K562 (cell line): ENCODE results near the gene PANX1. TPM values are rescaled to one million over a fixed set of nuclear protein-coding genes. Genes with fewer than 3 reads are reported as not detected.

Experiments used
- ATAC-seq: fragments of 200-7000 bp; cut with Tn5 transposase; 3 replicates; pipeline ENCODE4 v1.9.1; 2020; ENCODE audit warnings: moderate library complexity
- BruUV-seq: library from RNA; stranded (reverse); fragments of 400-500 nt; replicated peaks from 2 replicates; lab custom pipeline; 2021; lab: Mats Ljungman, UMichigan
- CTCF ChIA-PET: fragments of 300-600 bp; formaldehyde crosslinking; extraction: SDS; loops from one replicate; lab custom pipeline; 2021; ENCODE audit warnings: low intra/inter-chr PET ratio; lab: Yijun Ruan, JAX
- POLR2A ChIA-PET: fragments of 300-600, 350-650 bp; sonication (Branson Sonifier 250); formaldehyde crosslinking; extraction: SDS; loops from one replicate; lab custom pipeline; 2021; ENCODE audit warnings: antibody characterized with exemption, inconsistent platforms; lab: Yijun Ruan, JAX
- DNase-seq, 4 experiments: peaks; one replicate each; pipeline versions ENCODE4 v3.0.0 to v3.0.0-alpha.2; 2011 to 2018; ENCODE audit warnings: low spot score in 3 of 4, mixed read lengths in 3 of 4; ENCODE audit errors: extremely low read depth in 1 of 4
- FAIRE-seq: peaks from 2 replicates; lab custom pipeline; 2011; peaks lifted over from hg19 to GRCh38; lab: Jason Lieb, UNC
- H2AFZ ChIP-seq: 2 replicates; pipeline ENCODE4 v1.6.0; 2011; ENCODE audit warnings: low read depth, low read length, control low read depth, inconsistent platforms
- H3K27ac ChIP-seq: fragments of 200-600 bp; 3 replicates; pipeline ENCODE4 v1.8.0; 2011; ENCODE audit warnings: low read depth, mild to moderate bottlenecking, control low read depth, inconsistent platforms, low read length, moderate library complexity, mixed read lengths; ENCODE audit errors: extremely low read depth
- H3K27me3 ChIP-seq, 2 experiments: fragments of 300-600 bp in 1 of 2; 2 replicates in 1 of 2; 3 replicates in 1 of 2; pipeline versions ENCODE4 v1.6.0 to v1.8.0; 2011; ENCODE audit warnings: inconsistent platforms in 2 of 2, low read length in 2 of 2, mild to moderate bottlenecking in 1 of 2, mixed read lengths in 1 of 2, moderate library complexity in 1 of 2; ENCODE audit not compliant: control insufficient read depth in 2 of 2, insufficient read depth in 2 of 2
- H3K36me3 ChIP-seq: fragments of 300-600 bp; 3 replicates; pipeline ENCODE4 v1.8.0; 2011; ENCODE audit warnings: mild to moderate bottlenecking, low read length, inconsistent platforms; ENCODE audit not compliant: control insufficient read depth, insufficient read depth
- H3K4me1 ChIP-seq, 2 experiments: fragments of 200-600 bp in 1 of 2; replicated peaks in 1 of 2; 2 replicates in 1 of 2; 3 replicates in 1 of 2; pipeline versions ENCODE4 v1.5.1 to v1.8.0; 2011; ENCODE audit warnings: inconsistent platforms in 2 of 2, low read length in 2 of 2, mild to moderate bottlenecking in 1 of 2, mixed read lengths in 1 of 2, moderate library complexity in 1 of 2; ENCODE audit not compliant: control insufficient read depth in 2 of 2, insufficient read depth in 2 of 2
- H3K4me2 ChIP-seq: 2 replicates; pipeline ENCODE4 v1.6.1; 2011; ENCODE audit warnings: low read length, control low read depth, inconsistent platforms, mixed read lengths; ENCODE audit not compliant: insufficient read depth
- H3K4me3 ChIP-seq: fragments of 200-600 bp; sonication (generic), shearing (Covaris generic); 2 replicates; pipeline ENCODE4 v1.5.1; 2016; ENCODE audit warnings: control low read depth, inconsistent platforms
- H3K79me2 ChIP-seq: fragments of 200-600 bp; 3 replicates; pipeline ENCODE4 v1.8.0; 2011; ENCODE audit warnings: low read length, inconsistent platforms; ENCODE audit not compliant: control insufficient read depth, insufficient read depth
- H3K9ac ChIP-seq, 2 experiments: 2 replicates each; pipeline versions ENCODE4 v1.6.0 to v1.6.1; 2011; ENCODE audit warnings: low read depth in 2 of 2, low read length in 2 of 2, control low read depth in 1 of 2, inconsistent platforms in 1 of 2, mild to moderate bottlenecking in 1 of 2, mixed read lengths in 1 of 2; ENCODE audit not compliant: insufficient read depth in 1 of 2
- H3K9me1 ChIP-seq: one replicate; pipeline ENCODE4 v1.6.0; 2011; ENCODE audit warnings: inconsistent platforms, mild to moderate bottlenecking, low read length, moderate library complexity; ENCODE audit not compliant: control insufficient read depth, insufficient read depth
- H3K9me3 ChIP-seq: replicated peaks from 2 replicates; pipeline ENCODE4 v1.5.1; 2011; ENCODE audit warnings: low read depth, low read length, inconsistent platforms; ENCODE audit not compliant: control insufficient read depth, insufficient read depth
- H4K20me1 ChIP-seq: replicated peaks from 2 replicates; pipeline ENCODE4 v1.6.1; 2011; ENCODE audit warnings: low read length, inconsistent platforms, mixed read lengths; ENCODE audit not compliant: control insufficient read depth, insufficient read depth
- CC2D1A ChIP-seq: fragments of 450-650 bp; IDR thresholded peaks from 2 replicates; pipeline ENCODE4 v1.6.1; 2017; ENCODE audit warnings: mild to moderate bottlenecking
- COPS2 ChIP-seq: fragments of 450-650 bp; conservative IDR thresholded peaks from 2 replicates; pipeline ENCODE4 v1.6.1; 2016; ENCODE audit warnings: mild to moderate bottlenecking, moderate library complexity
- ETS1 ChIP-seq: conservative IDR thresholded peaks from 2 replicates; pipeline ENCODE4 v1.6.1; 2011; ENCODE audit warnings: low read depth, mild to moderate bottlenecking, low read length; ENCODE audit not compliant: control insufficient read depth
- ETV1 ChIP-seq: fragments of 450-650 bp; conservative IDR thresholded peaks from 2 replicates; pipeline ENCODE4 v1.6.1; 2016; ENCODE audit warnings: missing genetic modification characterization, control low read depth, low read depth, missing compliant biosample characterization
- KDM4B ChIP-seq, 2 experiments: fragments of 450-650 bp in 1 of 2; sonication (generic) in 1 of 2; IDR thresholded peaks; 2 replicates each; pipeline ENCODE4 v1.6.1; 2016 to 2017; ENCODE audit warnings: borderline replicate concordance in 2 of 2, antibody characterized with exemption in 1 of 2, low read depth in 1 of 2, mild to moderate bottlenecking in 1 of 2
- NR2F6 ChIP-seq: fragments of 450-650 bp; formaldehyde crosslinking; IDR thresholded peaks from 2 replicates; pipeline ENCODE4 v1.4.0; 2020; ENCODE audit warnings: mild to moderate bottlenecking
- RBM39 ChIP-seq: fragments of 200-400 bp; formaldehyde crosslinking; optimal IDR thresholded peaks from 2 replicates; pipeline ENCODE3; 2018; ENCODE audit warnings: low read depth, low read length
- RFX5 ChIP-seq: IDR thresholded peaks from 2 replicates; pipeline ENCODE4 v1.6.1; 2011; ENCODE audit warnings: low read depth, mild to moderate bottlenecking, improper control_type of control experiment, low read length
- TRIM28 ChIP-seq: fragments of 450-650 bp; IDR thresholded peaks from 2 replicates; pipeline ENCODE4 v1.6.1; 2017
- XRCC3 ChIP-seq: fragments of 450-650 bp; IDR thresholded peaks from 2 replicates; pipeline ENCODE4 v1.6.1; 2017; ENCODE audit warnings: mild to moderate bottlenecking, moderate library complexity
- ZBTB8A ChIP-seq: fragments of 450-650 bp; IDR thresholded peaks from 2 replicates; pipeline ENCODE4 v1.6.1; 2018; ENCODE audit warnings: mild to moderate bottlenecking, moderate library complexity; ENCODE audit not compliant: partially characterized antibody
- WGBS: fragments of 100-300 bp; shearing (Covaris generic); methylation state at CpG from one replicate; pipeline ENCODE4 v1.1.6; 2016; ENCODE audit warnings: low coverage, mixed read lengths; ENCODE audit not compliant: insufficient coverage; ENCODE audit errors: missing lambda C conversion rate; 5-methylcytosine and 5-hydroxymethylcytosine counted together
- in situ Hi-C: fragments of 300-500 bp; cut with MboI; formaldehyde crosslinking; loops from 4 replicates; pipeline ENCODE4 v1.15.0; 2018; ENCODE audit warnings: inconsistent platforms, mixed read lengths
- intact Hi-C: fragments of 100-400 bp; cut with micrococcal nuclease; formaldehyde crosslinking; loops from 2 replicates; pipeline ENCODE4 v1.14.2; 2022
- polyA plus RNA-seq, 8 experiments: library from polyadenylated mRNA; depleted of rRNA in 4 of 8; stranded (reverse) in 5 of 8; unstranded in 3 of 8; fragments of >200 nt; fragmentation: Nextera tagmentation in 2 of 8; fragmentation: Illumina TruSeq in 1 of 8; extraction: Ambion mirVana in 2 of 8; extraction: Trizol in 1 of 8; gene quantifications; 2 replicates each; pipeline versions ENCODE4 v1.2.1 to v1.2.3, GENCODE V29; 2011 to 2014; ENCODE audit warnings: inconsistent platforms in 1 of 8, missing spikeins in 1 of 8
- total RNA-seq, 7 experiments: library from RNA; depleted of rRNA in 6 of 7; stranded (reverse); fragments of >200 nt in 6 of 7; fragmentation: Illumina TruSeq in 2 of 7; extraction: Trizol in 2 of 7; gene quantifications; 2 replicates each; pipeline versions ENCODE4 v1.2.1 to v1.2.3, GENCODE V29; 2011 to 2021; ENCODE audit warnings: low replicate concordance in 1 of 7

The PANX1 gene
- total and polyA plus RNA-seq, 9 of the 15 experiments (the other 6 are each of a cell fraction or from before 2014, with no cell fraction given): 1.9 to 14.8 (median 10.1) TPM

- CTCF ChIA-PET: no interaction called here
Observed at GRCh38 chr11:94144216-94144615, 15.6 kb downstream of the PANX1 start.

More at GRCh38 chr11:94144216-94144615, 15.6 kb downstream of the PANX1 start:
- Histone ChIP-seq H3K4me1 (peaks cover 15 to 38% of the 10 kb centered on the region in 2 experiments), H3K9me1 (no peaks in the 10 kb centered on the region), H3K36me3 (no peaks in the 10 kb centered on the region), H3K27me3 (no peaks in the 10 kb centered on the region), H3K79me2 (peaks cover 81% of the 10 kb centered on the region), H3K9me3 (no peaks in the 10 kb centered on the region), H2AFZ (no peak overlapping the region), H3K9ac (no peak overlapping the region), H3K27ac (no peak overlapping the region), H4K20me1 (no peaks in the 10 kb centered on the region), H3K4me2 (no peak overlapping the region), H3K4me3 (no peak overlapping the region)
- TF ChIP-seq TRIM28: no peak
- TF ChIP-seq KDM4B (IDR thresholded peaks at IDR 0.05; ENCODE audit: borderline replicate concordance in 2 of 2, low read depth in 1 of 2): no peak
- no peak for TF ChIP-seq NR2F6 (CRISPR knock-in tag)
- TF ChIP-seq XRCC3: no peak
- TF ChIP-seq CC2D1A: no peak
- TF ChIP-seq RBM39: no peak
- no peak for TF ChIP-seq COPS2
- no peak for TF ChIP-seq ZBTB8A
- no peak for TF ChIP-seq ETV1 (tag)
- no peak for TF ChIP-seq RFX5
- no peak for TF ChIP-seq ETS1
- no peak for FAIRE-seq
- 51% methylated on average over 3 of the region's 3 CpGs for WGBS
- DNase-seq: no peak
- BruUV-seq: no TSS peak
- in situ Hi-C loops (no loop called here), intact Hi-C loops (no loop called here)
- POLR2A ChIA-PET: interaction anchor here (0.6 to 1.0 kb wide), 2 partner anchors 9 to 212 kb away, joined by 3 to 5 read pairs; no protein-coding TSS in a partner anchor
- no peak for ATAC-seq
